Stimulated activated CD4-positive, alpha-beta T cell treated with anti-CD3 and anti-CD28 coated beads, Interleukin-12 subunit alpha, Interleukin-12 subunit beta, amount 100 ng/mL, for 4 hours (primary cell): ENCODE data around the gene FCRL2.

Experiments used
- DNase-seq: peaks from one replicate; pipeline ENCODE4 v3.0.0-alpha.2; 2020

FCRL2 gene, protein sequence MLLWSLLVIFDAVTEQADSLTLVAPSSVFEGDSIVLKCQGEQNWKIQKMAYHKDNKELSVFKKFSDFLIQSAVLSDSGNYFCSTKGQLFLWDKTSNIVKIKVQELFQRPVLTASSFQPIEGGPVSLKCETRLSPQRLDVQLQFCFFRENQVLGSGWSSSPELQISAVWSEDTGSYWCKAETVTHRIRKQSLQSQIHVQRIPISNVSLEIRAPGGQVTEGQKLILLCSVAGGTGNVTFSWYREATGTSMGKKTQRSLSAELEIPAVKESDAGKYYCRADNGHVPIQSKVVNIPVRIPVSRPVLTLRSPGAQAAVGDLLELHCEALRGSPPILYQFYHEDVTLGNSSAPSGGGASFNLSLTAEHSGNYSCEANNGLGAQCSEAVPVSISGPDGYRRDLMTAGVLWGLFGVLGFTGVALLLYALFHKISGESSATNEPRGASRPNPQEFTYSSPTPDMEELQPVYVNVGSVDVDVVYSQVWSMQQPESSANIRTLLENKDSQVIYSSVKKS

DNA sequence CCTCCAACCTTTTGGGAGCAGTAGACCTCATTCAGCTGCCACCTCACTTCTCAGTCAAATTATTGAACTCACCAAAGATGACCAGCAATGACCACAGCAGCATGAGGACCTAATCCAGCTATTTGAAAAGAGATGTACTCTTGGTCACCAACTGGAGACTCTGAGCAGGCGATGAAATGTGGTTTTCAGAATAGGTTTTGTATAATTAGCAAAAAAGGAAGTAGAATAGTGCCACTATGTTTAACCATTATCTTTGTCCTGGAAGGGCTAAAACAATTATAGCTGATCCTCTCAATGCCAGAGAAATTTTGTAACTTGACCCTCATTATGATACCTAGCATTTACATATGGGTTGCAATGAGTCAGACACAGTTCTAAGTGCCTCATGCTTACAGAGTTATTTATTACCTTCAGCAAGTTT lies at the start of gene FCRL2:
Gene FCRL2 (minus strand): TSS at position 162 of the 421 bp plus-strand sequence. CDS start 59 bp downstream, at position 103.
- DNase-seq: no peak

DNA sequence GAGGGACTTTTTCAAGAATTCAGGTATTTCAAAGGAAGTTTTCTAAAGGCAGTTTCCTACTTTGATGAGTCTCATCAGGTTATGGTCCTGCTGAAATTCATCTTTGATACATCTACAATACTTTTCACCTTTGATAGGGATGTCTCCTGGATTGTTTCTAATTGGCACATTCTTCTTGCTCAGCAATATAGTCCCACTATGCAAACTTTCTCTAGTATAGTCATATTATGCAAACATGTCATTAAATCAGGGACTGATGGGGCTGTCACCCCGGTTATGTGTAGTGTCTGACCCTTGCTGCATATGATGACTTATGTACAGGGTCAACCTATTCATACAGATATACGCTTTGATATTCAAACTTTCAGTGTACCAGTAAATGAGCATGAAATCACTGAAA lies 43.4 kb upstream of the FCRL2 start:
- no peak for DNase-seq

DNA sequence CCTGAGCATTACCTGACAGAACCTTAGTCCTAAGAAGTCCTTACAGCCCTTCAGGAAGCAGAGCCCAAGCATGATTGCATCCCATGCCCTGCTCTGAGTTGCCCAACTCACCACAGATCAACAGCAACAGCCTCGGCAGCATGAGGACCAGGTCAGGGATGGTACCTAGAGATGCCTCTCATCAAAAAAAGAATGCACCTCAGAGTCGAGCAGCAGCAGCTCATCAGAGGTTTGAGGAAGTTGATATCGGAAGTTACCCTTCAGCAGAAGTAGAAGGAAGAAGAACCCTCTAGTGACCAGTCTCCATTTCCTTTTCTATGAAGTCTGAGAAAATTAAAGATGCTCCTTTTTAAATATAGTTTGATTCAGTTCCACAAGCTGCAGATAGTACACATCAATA lies 43.0 kb upstream of the FCRL2 start, which contains the start of gene FCRL1:
Gene FCRL1 (minus strand): TSS at position 225 of the 400 bp plus-strand sequence. CDS start 83 bp downstream, at position 142.
- no peak for DNase-seq

DNA sequence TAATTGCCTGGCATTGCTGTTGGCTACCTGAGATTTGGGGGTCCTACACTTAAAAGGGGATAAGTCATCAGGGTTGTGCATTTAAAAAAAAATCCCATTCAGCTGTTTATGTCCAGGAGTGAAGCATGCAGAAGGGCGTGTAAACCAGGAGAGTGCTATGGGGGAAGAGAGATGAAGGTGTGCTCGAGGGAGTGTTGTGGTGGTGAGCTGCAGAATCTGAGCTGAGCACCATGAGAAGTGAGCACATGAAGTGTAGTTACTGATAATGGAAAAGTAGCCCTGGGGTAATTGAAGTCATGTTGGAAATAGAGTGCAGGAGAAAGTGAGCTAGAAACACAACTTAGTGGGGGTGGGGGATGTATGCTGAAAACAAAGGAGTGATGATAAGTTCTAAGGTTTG lies 42.3 kb upstream of the FCRL2 start:
- no peak for DNase-seq

- no peak for DNase-seq
These were observed 36.3 kb upstream of the FCRL2 start for GRCh38 chr1:157813269-157813668.

GRCh38 chr1:157806431-157807149 lies 29.7 kb upstream of the FCRL2 start:
- DNase-seq: no peak

DNA sequence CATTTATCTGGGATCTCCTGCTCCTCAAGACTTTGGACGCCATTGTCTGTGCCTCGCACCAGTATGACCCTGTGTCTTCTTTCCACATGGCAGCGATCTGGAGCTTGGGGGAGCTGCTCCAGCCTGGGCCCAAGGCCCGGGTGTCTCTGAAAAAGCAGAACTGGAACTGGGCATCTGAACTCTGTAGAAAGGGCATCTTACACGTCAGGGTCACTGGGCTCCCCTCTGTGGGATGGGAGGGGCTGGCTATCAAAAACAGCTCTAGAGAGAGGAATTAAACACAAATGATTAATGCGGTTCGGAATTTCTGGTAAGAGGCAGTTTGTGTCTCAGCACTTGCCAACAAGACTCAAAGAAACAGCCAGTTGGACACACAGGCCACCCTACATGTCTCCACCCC lies 26.9 kb upstream of the FCRL2 start:
- no peak for DNase-seq

- no peak for DNase-seq
These were observed 23.1 kb upstream of the FCRL2 start for GRCh38 chr1:157799996-157800395.

DNA sequence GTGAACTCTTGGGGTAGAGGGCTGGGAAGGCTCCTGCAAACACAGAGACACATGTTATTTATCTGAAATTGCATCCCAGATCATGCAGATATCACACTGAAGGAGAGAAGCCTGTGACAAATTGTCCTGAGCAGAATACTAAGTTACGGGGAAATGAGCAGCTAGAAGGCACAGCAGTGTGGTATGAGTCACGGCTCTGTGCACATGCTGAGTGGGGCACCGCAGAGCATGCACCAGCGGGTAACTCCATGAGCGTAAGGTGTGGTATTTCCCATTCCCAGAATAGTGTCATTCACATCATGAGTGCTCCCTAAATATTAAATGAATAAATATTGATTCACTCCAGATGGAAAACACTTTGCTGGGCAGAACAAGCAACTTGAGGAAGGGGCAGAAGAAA lies 21.3 kb upstream of the FCRL2 start:
- DNase-seq: no peak

DNA sequence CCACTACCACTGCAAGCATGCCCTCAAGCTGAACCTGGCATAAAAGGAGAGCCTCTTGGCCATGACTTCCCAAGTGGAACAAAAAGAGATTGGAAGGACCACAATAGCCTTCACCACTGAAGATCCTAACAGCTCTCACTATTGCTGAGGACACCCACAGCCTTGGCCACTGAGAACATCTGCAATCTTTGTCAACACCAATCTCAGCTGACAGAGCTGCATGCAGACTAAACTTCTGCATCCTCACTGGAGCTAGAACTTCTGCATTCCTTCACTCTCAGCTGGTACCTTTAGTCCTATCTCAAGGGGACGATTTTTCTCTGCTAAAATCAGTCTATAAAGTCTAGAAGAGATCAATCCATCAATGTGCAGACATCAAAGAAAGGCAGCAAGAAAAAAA lies 8.3 kb upstream of the FCRL2 start:
- no peak for DNase-seq

DNA sequence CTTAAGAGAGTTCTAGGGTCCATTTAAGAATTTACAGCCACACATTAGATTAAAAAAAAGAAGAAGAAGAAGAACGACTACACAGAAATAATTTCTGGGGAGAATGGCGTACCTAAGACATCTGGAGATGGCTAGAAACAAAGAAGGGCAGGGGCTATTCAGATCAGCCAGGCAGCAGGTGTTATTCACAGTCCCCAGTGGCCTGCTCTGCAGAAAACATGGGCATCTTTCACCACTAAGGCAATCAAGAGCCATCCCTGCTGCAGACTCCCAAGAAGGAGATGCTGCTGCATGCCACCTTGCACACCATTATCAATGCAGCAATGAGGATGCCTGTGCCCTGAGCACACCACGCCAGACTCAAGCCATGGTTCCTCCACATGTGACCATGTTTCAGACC lies 7.9 kb upstream of the FCRL2 start:
- DNase-seq: no peak

DNA sequence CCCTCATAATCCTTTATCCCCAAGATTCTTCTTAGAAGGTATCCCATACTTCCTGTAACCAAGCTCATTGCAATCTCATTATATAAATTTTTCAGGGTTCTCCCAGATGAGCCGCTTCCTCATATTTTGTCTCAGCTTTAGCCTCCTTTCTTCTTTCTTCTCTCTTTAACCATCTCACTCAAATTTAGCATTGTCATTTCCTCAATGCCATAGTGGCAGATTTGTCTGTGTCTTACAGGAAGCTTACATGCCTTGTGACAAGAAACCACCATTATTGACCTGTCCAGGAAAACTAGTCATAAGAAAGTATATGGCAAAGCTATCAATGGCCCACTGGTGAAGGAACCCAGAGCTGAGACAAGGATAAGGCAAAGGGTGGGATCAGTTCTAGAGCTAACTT lies 6.0 kb upstream of the FCRL2 start:
- no peak for DNase-seq

GRCh38 chr1:157781048-157781447 lies 4.1 kb upstream of the FCRL2 start:
- DNase-seq: no peak

GRCh38 chr1:157775101-157775870 lies 1.6 kb downstream of the FCRL2 start:
- no peak for DNase-seq

DNA sequence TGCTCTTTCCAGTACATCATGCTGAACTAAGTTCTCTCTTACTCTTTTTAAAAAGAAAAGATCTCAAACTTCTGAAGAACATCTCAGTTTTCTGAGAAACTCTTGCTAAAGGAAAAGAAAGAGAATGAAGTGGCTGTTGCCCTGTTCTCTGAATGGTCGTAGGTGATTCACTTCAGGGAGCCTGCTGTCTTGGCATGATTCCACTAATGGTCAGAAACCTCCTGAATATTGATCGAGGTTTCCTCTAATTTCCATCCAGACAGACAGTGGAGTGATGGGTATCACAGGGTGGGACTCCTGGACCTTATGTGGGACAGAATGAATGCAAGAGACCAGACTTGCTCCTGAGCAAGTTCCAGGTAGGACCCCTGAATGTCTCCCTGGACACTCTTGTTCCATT lies 2.5 kb downstream of the FCRL2 start:
- DNase-seq: no peak

DNA sequence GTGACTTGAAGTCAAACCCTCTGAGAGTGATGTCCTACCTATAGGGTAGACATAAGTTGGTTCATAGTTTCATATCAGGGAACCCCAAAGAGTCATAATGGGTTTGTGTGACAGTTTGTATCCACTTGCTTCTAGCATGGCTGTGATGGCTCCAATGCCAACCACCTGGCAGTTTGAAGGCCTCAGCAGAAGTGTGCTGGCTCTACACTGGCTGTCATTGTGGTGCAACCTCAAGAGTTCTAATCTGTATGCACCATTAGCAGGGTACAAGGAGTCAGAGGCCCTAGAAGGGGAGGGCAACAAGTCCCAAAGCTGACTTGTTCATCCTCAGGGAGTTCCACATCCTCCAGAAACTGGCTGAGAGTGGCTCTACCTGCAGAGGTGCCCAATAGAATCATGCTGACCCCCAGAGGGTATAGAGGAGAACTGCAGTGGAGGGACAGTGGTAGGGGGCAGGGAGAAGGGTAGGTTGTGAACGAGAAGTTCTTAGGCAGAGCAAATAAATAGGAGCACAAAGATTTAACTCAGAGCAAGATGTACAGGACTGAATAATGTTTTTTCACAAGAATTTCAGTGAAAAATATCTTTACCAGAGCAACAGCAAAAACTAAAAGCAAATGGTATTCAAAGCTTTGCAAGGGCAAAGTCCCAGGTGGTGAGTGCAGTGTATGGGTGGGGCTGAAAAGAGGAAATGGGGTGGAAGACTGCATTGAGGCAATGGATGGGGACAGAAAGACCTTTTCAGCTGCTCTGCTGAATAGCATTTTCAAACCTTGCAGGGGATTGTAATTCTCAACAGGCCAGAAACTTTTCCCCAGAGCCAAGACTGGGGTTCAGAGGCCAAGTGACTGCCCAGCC lies 3.2 kb downstream of the FCRL2 start:
- no peak for DNase-seq

DNA sequence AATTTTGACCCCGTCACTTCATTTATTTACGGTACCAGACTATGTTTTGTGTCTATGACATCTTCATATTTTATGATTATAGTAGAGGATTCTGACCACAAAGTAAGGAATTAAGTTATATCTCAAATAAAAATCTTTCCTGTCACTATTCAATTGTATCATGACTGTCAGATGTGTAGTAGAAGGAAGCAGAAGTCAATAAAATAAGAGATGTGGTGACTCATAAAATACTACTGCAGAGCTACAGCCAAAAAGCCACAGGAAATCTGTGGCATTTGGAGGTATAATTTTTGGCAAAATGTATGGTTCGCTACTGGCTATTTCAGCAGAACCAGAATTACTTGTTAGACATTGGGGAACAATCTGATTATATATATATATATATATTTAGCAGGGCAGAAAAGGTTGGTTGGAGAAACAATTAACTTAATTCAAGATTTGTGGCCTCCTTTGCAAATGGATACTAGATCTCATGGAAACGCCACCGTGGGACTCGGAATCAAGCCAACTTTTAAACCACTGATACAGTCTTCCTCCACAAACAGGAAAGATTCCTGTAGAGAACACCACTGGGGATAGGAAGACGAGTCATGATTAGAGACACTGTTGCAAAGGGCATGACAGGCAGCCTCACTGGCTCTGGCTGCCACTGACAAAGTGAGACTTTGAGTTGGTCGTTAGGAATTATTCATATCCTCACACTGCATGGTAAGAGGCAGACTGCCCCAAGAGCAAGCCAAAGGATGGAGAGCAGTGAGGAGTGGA lies 5.1 kb downstream of the FCRL2 start:
- no peak for DNase-seq

- no peak for DNase-seq
These were observed 6.4 kb downstream of the FCRL2 start for GRCh38 chr1:157770442-157771043.

- no peak for DNase-seq
These were observed 10.1 kb downstream of the FCRL2 start for GRCh38 chr1:157766792-157767191.

- DNase-seq: no peak
These were observed 18.9 kb downstream of the FCRL2 start for GRCh38 chr1:157758018-157758417.

DNA sequence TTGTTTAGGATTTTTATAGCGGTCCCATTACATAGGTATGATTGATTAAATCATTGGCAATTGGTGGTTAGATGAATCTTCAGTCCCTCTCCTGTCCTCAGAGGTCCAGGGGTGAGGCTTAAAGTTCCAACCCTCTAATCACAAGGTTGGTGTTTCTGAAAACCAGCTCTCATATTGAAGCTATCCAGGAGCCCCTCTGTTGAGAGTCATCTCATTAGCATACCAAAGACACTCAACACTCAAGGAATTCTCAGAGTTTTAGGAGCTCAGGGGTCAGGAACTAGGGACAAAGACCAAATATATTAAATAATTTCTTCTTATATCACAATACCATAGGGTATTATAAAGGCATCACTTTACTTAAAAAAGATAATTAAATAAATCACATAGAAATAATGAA lies 23.3 kb downstream of the FCRL2 start:
- no peak for DNase-seq
